GM12891 (cell line): ENCODE measurements around the gene UNC45A.

Experiments used
- POLR2A ChIP-seq: IDR thresholded peaks from 2 replicates; pipeline ENCODE4 v1.6.1; 2011; ENCODE audit warnings: low read depth, low read length, control low read depth
- POLR2AphosphoS5 ChIP-seq: IDR thresholded peaks from 2 replicates; pipeline ENCODE4 v1.6.1; 2011; ENCODE audit warnings: low read depth, low read length, control low read depth
- SPI1 ChIP-seq: IDR thresholded peaks from 2 replicates; pipeline ENCODE4 v1.6.1; 2011; ENCODE audit warnings: low read depth, low read length, control low read depth

DNA sequence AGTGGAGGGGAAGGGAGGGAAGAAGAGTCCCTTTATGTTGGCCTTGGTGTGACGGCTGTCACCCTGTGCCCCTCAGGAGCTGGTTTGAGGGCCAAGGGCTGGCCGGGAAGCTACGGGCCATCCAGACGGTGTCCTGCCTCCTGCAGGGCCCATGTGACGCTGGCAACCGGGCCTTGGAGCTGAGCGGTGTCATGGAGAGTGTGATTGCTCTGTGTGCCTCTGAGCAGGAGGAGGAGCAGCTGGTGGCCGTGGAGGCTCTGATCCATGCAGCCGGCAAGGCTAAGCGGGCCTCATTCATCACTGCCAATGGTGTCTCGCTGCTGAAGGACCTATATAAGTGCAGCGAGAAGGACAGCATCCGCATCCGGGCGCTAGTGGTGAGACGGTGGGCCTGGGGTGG is 11.5 kb downstream of the UNC45A start:
- TF ChIP-seq POLR2A (no peak), POLR2AphosphoS5 (no peak), SPI1 (no peak)
